HG03060 (cell line): Measurements from ENCODE around the gene GALNT9.
"Not testable (repeated sequence)": the region's sequence is repeated elsewhere in the genome, so short reads cannot be mapped to it uniquely, and the experiment has no call there.

Experiments
- ATAC-seq: cut with Tn5 transposase; IDR thresholded peaks from one replicate; pipeline ENCODE4 v1.9.1; 2021; ENCODE audit warnings: low read depth, moderate number of reproducible peaks; ENCODE audit not compliant: unreplicated experiment

GALNT9 gene

DNA sequence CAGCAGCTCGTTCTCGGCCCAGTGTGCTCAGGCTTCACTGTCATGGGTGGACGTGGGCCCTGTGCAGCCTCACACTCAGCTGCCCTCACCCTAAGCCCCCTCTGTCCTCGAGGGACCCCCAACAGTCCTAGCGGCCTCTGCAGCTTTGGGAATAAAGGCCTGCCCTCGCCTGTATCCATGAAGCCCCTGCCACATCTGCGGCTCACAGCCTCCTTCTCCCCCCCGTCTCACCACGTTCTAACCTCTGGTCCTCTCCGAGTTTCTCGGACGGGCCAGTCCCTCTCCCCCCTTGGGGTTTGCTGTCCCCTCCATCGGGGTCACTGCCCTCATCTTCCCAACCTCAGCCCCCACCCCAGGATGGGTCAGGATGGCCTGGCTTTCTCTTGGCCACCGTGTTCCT, 30.2 kb upstream of the GALNT9 start:
- no peak for ATAC-seq

DNA sequence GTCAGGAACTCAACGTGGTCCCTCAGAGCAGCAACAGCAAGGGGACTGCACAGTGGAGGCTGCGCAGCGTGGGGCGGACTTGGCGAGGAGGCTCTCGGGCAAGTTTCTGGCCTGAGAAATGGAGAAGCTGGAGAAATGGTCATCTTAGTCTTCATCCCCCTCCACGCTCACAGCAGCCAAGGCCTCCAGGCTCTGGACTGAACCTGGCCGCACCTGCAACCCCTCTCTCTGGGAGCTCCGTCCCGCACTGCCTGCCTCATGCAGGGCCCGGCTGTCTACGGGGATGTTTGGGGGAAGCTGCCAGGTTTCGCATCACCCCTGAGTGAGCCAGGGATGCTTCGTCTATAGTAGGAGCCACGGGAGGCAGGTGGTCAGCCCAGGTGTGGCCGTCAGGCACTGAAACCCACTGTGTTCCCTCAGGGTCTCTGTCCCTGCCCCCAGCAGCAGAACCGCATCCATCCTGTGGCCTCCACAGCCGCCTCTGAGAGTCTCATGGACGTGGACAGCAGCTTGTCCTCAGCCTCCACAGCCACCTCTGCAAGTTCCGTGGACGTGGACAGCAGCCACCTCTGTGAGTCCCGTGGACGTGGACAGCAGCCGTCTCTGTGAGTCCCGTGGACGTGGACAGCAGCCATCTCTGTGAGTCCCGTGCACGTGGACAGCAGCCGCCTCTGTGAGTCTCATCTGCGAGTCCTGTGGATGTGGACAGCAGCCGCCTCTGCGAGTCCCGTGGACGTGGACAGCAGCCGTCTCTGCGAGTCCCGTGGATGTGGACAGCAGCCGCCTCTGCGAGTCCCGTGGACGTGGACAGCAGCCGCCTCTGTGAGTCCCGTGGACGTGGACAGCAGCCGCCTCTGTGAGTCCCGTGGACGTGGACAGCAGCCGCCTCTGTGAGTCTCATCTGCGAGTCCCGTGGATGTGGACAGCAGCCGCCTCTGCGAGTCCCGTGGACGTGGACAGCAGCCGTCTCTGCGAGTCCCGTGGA, 29.1 kb upstream of the GALNT9 start:
- not testable (repeated sequence) for ATAC-seq

DNA sequence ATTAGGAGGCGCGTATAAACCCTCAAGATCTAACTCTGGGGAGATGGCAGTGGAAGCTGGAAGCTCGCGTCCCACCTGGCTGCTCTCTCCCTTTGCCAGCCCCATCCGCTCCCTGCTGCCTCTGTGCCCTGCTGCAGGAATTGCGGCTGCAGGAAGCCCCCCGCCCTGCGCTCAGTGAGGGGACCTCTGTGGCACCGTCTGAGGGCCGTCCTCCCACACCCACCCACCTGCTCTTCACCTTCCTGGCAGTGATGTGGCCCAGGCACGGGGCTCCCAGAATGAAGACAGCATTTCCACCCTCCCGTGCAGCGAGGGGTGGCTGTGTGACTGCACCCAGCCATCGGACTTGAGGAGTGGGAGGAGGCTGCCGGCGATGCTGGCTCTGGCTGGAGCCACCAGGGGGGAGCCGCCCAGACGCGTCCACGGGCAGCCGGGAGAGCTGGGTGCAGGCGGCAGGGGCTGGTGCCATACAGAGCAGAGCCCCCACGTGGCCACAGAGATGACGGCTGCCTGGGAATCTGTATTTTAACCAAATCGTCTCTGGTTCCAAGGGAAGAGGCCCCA, 28.3 kb upstream of the GALNT9 start:
- ATAC-seq: no peak

DNA sequence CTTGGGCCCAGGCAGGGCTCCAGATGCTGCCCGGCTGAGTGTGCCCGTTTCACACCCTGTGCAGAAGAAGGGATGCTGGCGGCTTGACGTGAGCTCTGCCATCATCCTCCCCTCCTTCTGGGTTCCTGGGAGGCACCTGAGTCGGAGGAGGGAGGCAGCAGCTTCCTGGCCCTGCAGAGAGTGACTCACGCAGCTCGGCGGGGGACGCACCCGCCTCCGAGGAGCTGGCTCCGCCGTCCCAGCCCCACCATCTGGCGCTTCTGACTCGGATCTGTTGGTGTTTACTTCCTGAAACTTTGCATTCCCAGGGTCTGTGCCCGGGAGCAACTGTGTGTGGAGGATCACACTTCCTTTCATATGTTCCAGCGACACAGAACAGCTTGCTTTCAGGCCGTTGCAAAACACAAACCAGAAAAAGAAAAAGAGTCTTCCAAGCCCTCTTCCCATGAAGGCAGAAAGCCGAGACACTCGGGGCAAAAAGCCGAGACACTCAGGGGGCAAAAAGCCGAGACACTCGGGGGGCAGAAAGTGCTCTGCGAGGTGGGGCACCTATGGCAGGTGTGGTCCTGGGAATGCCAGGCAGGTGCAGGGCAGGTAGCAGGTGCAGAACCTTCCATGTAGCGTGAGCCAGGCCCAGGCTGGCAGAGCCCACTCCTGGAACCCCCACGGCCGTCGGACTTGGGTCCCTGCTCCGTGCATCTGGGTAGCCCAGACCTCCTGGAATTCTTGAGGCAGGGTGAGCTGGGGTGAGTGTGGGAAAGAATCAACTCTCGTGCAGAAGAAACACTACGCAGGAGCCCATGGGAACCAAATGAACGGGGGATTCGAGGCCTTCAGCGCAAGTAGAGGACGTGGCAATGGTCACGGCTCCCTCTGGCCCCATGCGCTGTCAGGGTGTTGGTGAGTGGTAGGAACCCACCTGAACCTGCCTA, 27.6 kb upstream of the GALNT9 start:
- no peak for ATAC-seq

DNA sequence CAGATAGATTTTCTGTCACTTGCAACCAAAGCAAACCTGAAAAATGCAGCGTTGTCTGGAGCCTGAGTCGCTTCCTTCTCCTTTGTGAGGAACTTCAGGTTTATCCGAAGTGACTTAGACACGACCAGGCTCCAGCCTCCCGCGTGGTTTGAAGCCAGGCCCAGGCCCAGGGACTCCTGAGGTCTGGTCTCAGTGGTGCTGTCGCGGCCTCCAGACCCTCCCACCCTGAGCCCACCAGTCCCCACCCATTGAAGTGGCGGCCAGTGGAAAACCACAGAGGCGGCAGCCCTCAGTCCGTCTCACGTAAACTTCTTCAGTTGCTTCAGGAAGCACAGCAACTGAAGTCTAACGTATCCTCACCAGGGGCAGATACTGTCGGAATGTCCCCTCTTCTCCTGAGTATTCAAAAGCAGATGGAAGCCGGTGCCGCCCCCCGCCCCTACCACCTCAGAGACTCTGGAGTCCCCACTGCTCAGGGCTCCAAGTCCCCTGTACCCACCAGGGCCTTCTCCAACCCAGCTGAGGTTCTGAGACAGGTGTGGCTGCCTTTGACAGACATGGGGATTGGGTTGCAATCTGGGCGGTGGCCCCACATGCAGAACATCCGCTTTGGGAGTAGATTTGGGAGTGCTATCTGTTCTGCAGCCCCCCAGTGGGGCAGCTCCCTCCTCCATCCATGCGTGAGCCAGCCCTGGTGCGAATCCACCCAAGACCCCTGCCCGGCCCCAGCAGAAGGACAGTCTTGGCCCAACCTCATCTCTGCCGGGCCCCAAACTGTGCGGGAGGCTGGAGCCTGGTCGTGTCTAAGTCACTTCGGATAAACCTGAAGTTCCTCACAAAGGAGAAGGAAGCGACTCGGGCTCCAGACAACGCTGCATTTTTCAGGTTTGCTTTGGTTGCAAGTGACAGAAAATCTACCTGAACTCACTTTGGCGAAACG, 26.6 kb upstream of the GALNT9 start:
- ATAC-seq: no peak

DNA sequence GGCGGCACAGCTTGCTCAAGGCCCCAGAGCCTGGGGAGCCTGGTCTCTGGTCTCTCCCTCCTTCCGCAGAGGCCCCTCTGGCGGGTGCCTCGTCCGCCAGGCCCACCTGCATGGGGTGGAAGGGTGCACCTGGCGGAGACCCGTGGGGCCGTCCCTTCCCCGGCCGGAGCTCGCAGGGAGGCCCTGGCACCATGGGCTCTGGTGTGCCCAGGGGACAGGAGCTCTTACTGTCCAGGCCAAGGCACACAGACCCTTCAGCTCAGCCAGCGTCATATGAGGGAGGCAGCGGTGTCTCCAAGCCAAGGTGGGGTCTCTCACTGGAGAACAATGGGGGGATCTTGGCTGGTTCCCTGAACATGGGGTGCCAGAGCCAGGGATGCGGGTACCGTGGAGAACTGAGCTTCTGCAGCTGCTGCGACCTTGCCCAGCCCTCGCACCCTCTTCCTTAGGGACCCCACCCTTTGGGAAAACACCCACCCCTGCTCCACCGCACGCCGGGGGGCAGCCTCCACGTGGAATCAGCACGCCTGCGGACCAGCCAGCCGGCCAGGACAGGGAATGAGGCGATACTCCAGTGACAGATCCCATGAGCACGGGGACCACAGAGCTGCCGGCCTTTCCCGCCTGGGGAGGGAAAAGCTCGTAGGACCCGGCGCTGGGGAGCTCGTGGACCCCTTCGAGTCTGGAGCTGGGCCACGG, 25.7 kb upstream of the GALNT9 start:
- ATAC-seq: no peak

DNA sequence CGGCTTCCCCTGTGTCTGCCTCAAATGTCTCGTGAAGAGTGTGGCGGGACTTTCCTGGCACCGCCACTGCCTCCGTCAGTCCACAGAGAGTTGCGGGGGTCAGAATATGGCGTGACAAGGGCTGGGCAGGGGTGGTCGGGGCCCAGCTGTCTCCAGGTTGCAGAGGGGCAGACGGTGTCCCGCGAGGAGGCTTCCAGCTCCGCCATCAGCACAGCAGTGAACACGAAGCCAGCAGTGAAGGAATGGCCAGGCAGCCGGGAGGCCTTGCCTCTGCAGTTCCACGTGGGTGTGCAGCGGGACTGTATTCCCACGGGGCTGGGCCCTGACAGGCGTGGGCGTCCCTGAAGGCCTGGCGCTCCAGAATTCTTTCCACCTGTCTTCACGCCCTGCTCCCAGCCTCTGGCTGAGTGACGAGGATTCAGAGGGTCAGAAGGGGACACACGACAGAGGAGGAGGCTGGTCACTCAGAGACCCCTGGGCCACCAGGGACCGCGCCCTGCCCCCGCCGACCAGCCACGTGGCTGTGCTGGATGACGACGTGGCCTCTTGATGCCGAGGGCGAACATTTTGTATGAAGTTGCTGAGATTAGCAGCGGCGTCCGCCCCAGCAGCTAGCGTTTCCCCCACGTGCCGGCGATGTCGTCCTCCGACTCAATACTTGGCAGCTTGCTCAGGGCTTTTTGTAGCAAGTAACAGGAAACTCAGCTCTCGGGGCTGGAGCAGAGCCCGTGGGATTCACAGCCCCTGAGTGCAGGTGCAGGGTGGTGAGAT, 25.0 kb upstream of the GALNT9 start:
- ATAC-seq: no peak

DNA sequence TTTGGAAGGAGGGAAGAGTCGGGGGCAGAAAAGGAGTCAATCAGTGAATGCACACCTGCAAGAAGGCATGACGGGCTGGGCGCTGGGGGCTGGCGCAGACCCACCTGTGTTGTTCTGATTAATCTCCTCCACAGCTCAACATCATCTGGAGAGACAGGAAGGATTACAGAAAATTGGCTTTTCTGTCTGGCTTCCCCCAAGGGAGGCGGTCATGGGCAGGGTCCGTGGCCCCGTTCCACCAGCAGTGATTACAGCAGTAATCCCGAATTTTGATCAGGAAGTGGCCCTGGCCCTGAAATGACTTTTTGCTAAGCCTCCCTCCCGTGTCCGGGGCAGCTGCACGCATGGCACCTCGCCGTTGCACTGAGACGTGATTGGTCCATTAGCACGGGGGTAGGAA, 24.4 kb upstream of the GALNT9 start:
- ATAC-seq: no peak

DNA sequence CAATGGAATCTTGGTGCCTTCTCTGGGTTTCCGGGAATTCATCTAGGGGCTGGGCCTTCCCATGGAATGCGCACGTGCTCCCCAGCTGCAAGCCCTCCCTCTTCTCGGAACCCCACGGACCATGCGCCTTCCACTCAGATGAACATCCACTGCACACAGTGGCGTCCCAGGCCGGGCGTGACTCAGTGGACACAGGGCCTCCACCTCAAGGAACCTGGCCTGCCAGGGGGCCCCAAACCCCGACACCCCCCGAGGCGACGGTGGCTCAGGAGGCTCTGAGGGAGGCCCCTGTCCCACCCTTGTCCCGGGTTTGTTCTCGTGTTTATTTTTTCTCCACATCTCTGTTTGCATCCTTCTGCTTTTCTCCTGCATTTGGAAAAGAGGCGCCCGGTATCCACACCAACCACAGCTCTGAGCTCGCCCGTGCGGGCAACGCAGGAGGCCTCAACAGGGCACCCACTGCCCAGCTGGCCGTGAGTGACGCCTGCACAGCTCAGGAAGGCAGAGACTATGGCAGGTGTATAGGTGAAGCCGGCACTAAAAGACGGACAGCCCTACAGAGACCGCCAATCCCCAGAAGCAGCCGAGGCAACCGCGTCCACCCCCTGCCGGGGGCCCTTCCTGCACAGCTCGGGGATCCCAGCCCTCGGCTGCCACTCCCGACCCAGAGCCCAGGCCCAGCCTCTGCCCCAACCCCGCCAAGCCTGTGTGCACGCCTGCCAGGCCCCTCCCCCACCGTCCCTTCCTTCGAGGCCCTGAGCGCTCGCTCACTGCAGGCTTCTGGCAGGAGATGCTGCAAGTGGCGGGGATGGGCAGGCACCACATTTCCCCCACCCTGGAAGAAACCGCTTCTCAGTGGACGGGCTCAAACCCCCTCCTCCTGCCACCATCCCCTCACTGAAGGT, 23.8 kb upstream of the GALNT9 start:
- no peak for ATAC-seq

DNA sequence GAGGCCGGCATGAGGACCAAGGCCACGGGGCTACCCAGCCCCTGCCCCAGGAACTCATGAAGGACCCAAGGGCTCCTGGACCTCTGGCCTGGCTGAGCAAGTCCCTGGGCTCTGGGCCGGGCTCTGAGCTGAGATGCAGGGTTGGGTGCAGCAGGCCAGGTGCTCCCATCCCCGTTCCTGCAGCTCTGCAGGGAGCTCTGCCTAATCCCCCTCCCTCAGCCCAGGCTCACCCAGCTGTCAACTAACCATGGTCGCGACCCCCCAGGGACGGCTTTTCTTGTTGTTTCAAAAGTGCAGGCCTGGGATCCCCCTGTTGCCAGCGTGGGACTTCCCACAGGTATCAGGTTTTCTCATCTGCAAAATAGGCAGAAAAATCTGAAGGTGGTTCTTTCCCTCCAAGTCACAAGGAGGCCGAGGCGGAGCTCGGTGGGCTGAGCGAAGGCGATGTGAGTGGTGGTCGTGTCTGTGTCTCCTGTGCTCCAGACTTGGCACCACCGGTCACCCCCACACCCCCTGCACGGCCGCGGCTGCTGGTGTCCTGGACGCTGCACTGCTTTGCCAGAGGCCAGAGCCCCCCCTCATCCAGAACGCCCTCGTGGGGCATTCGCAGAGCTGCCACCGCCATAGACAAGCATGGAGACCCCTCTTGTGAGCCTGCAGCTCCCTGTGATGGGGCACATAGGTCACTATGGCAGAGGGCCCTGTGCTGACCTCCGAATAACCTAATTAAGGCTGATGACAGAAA, 22.5 kb upstream of the GALNT9 start:
- ATAC-seq: no peak

DNA sequence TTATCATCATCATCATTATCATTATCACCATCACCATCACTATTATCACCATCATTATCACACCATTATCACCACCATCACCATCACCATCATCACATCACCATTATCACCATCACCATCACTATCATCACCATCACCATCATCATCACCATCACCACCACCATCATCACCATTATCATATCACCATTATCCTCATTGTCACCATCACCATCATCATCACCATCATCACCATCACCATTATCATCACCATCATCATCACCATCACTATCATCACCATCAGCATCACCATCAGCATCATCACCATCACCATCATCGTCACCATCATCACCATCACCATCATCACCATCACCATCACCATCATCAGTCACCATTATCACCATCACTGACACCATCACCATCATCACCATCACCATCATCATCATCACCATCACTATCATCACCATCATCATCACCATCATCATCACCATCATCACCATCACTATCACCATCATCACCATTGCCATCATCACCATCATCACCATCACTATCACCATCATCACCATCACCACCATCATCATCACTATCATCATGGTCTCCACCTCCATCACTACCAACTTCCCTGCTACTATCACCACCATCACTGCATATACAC, 20.2 kb upstream of the GALNT9 start:
- no peak for ATAC-seq

DNA sequence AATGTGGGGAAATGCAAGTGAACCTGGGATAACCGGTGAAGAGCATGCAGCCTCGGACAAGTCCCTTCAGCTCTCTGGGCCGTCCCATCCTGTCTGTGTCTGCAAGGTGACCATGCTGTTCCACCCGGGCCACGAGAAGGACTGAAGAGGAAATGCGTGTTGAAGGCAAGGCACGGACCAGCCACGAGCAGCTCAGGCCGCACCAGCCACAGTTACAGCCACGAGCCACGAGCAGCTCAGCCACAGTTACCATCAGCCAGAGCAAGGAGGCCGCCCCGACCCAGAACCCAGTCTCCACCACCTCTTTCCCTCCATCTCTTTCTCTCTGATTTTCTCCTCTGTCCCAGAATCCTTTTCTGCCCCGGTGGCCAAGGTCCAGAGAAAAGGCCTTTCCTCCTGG, 18.8 kb upstream of the GALNT9 start:
- ATAC-seq: no peak

DNA sequence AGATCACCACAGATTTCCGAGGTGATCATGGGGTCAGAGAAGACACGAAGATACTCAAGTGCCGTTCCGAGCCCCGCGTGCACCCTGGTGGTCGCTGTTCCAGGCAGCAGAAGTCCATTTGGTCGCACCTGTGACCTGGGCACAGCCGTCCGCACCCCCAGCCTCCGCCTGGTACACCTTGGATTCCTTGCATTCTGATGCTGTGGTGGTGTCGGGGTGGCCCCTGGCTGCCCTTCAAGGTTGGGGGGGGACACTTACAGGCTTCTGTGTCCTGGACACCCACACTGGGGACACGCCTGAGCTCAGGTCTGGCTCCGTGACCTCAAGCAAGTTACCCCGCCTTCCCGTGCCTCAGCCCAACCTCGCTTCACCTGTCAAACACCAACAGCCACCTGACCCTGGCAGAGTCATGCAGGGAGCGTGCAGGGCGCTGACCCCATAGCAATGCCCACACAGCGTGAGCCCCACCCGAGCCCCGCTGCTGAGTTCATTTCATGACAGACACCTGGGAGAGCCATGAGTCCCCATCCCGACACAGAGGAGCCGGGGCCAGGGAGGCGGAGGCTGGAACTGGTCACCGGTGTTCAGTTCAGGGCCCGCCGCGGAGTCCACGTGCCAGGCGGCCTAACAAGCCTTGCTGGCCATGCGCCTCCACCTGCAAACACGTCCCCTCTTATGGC, 17.9 kb upstream of the GALNT9 start:
- ATAC-seq: no peak

DNA sequence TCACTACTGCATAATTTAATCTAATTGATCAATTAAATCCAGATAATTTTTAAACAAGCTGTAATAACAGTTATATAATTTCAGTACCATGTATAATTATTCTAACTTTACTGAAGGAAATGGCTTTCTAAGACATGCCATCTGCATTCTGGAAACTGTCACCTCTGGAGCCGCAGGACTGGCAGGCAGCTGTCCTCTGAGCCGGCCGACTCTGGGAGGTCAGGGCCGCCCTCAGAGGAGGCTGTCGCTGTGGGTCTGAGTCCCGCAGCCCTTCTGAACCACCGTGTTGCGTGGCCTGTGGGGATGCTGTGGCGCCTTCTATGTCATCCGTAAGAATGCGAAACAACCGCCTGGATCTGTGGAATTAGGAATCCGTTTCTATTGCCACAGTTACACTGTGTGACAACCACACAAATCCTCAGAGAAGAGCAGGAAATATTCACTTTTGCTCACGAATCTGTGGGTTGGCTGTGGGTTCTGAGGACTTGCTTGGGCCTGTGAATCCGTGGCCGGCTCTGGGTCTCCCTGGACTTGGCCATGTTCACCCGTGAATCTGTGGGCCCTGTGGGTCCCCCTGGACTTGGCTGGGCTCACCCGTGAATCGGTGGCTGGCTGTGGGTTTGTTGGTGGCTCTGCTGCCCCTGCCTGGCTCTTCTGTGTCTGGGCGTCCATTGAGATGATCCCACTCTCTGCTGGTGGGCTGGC, 17.2 kb upstream of the GALNT9 start:
- no peak for ATAC-seq

DNA sequence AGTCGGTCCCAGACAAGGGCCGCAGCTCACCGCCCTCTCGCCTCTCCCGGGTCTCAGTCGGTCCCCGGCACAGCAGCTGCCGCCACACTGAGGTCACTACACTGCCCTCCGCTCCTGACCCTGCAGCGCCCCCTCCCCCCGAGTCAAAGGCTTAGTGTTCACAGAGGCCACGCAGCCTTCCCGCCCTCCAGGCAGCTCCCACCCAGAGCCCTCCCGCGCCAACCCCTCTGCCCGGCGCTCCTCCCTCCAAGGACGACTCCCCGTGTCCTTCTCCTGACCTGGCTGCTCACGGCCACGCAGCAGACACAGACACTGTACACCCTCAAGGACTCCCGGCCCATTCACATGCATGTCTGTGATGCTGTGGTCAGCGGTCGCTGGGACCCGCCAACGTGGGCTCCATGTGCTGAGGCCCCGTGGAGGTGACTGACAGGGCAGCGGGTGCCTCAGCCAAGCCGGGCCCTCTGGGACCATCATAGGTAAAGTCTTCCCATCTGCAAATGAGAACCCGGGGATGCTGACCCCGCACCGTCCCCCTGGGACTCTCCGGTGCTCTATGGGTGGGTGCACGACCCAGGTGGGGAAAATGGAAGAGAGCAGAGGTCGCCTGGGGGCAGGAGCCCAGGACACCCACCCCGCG, 16.3 kb upstream of the GALNT9 start:
- no peak for ATAC-seq
